Astrocyte of the spinal cord (primary cell): Measurements from ENCODE around the gene HIBCH.
A peak's percentile ranks its signal among the peaks of the same experiment; 100 is the strongest.

Experiments used
- DNase-seq: peaks from one replicate; pipeline ENCODE4 v3.0.0; 2011; ENCODE audit warnings: low read depth, low spot score
- H3K4me3 ChIP-seq: 2 replicates; pipeline ENCODE4 v1.5.1; 2011; ENCODE audit warnings: low read depth, mild to moderate bottlenecking, low read length, moderate library complexity
- in situ Hi-C: cut with HindIII; loops from 2 replicates; pipeline ENCODE4 v1.10.0; 2017; ENCODE audit warnings: low sequenced_read_pairs
- TF ChIP-seq, protein P1 (sequence below): IDR thresholded peaks from 2 replicates; pipeline ENCODE4 v1.5.1; 2012; ENCODE audit warnings: low read depth, mild to moderate bottlenecking, low read length, inconsistent platforms

The HIBCH gene

DNA sequence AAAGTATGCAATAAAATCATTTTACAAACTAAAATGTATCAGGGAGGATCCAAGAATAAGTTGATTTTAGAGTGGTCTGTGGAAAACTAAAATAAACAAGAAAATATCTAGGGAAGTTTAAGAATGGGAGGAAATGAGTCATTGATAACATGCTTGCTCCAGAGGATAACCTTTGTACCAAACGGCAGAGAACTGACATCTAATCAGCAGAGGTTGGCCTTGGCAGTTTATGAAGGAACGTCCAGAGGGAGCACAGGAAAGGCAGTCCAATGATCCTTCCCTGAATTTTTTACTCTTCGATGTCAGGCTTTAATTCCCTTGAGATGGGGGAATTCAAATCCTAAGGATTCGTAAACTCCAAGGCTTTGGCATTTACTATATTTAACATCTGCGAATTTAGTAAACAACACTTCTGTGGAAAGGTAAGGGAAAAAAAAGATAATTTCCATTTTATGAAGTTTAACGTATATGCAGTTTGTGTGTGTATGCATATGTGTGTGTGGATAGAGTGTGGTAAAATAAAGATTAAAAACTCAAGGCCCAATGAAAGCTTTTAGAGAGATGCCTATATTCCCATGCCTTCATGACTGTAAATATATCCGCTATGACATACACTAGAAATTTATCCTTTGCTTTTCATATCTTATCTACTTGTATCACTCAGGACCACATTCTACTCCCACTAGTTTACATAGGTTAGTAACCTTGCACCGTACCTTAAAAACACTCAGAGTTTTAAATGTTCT, 15.0 kb upstream of the HIBCH start:
- no peak for DNase-seq
- TF ChIP-seq, protein P1, sequence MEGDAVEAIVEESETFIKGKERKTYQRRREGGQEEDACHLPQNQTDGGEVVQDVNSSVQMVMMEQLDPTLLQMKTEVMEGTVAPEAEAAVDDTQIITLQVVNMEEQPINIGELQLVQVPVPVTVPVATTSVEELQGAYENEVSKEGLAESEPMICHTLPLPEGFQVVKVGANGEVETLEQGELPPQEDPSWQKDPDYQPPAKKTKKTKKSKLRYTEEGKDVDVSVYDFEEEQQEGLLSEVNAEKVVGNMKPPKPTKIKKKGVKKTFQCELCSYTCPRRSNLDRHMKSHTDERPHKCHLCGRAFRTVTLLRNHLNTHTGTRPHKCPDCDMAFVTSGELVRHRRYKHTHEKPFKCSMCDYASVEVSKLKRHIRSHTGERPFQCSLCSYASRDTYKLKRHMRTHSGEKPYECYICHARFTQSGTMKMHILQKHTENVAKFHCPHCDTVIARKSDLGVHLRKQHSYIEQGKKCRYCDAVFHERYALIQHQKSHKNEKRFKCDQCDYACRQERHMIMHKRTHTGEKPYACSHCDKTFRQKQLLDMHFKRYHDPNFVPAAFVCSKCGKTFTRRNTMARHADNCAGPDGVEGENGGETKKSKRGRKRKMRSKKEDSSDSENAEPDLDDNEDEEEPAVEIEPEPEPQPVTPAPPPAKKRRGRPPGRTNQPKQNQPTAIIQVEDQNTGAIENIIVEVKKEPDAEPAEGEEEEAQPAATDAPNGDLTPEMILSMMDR = no peak
- in situ Hi-C loops = no loop called here
- H3K4me3 ChIP-seq = no peak overlapping the region

DNA sequence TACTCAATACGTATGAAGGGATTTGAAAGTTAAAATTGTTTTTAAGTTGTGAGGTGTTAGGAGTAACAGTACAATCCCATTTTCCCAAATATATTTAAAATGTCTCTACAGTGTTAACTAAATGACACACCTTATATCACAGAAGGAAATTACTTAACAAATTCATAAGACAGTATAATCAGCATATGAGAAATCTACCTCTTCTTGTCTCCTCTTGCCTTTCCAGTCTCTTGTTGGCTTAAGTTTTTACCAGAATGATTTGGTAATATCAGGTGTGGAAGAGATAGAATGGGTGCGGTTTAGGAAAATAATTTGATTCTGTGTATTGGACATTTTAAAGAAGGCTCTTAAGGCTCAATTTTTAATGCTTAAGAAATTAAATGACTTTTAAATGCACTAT, 14.3 kb upstream of the HIBCH start:
- TF ChIP-seq, protein P1 = no peak
- in situ Hi-C loops = no loop called here
- H3K4me3 ChIP-seq = no peak overlapping the region
- no peak for DNase-seq

DNA sequence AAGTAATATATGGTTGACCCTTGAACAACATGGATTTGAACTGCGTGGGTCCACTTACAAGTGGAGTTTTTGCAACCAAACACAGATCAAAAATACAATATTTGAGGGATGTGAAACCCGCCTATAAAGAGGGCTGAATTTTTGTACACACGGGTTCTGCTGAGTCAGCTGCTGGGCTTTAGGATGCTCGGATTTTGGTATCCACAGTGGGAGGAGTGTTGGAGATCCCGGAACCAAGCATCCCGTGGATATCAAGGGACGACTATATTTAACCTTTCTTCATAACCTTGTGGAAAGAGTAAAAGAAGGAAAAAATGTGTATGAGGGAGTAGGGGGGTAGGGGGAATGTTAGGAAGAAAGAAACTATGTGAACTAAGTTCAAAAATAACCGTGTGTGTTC, 13.8 kb upstream of the HIBCH start:
- no peak overlapping the region for H3K4me3 ChIP-seq
- in situ Hi-C loops = no loop called here
- no peak for DNase-seq
- TF ChIP-seq, protein P1 = no peak

DNA sequence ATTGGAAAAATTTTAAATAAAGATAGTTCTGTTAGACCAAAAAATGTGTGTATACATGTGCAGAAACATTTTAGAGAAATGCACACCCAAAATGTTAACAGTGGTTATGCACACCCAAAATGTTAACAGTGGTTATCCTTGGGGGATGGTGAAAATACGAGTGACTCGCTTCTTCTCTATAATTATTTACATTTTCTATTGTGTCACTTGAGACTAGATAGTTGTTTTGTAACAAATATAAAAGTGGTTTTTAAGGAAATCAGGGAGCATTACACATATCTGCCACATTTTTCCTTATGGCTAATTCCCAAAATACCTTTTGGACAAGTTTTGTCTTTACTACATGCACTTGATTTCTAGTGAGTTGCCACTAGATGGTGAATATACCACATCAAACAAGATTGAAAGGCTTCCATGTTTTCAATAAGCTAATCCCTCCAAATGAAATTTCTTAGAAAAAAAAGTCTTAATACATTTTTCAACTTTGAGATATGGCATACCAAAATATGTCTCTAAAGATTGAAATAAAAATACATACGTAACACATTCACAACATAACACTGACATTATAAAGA, 9.0 kb upstream of the HIBCH start:
- no peak overlapping the region for H3K4me3 ChIP-seq
- in situ Hi-C loops = no loop called here
- TF ChIP-seq, protein P1 = peak; percentile 21
- peak; percentile 13 for DNase-seq

DNA sequence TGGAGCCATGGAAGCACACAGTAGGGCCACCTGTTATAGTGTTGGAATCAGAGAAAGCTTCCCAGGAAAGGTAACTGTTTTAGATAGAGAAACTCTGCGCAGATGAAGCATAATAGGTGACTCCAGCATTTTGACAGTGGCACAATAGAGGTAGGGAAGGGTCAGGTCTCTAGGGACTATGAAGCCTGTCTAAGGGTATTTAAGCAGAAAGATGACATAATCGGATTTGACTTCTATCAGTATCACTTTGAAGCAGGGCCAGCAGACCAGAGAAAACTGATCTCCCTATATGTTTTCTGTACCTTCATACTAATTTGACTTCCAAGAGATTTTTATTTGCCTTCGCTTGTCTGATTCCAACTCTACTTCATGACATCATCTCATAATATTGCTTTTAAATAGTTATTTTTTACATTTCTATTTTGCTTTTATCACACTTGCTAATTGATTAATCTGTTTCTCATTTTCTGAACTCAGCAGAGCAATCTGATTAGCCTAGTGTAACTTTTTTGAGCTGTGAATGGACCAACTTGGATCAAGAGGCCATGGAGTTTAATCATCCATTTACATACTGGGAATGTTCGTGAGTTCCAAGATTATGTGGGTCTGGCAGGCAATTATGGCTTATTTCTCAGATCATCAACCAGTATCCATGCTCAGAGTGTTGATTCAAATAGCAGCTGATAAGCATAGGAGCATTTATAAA, 8.4 kb upstream of the HIBCH start:
- no peak for DNase-seq
- TF ChIP-seq, protein P1 = no peak
- in situ Hi-C loops = no loop called here
- H3K4me3 ChIP-seq = no peak overlapping the region

DNA sequence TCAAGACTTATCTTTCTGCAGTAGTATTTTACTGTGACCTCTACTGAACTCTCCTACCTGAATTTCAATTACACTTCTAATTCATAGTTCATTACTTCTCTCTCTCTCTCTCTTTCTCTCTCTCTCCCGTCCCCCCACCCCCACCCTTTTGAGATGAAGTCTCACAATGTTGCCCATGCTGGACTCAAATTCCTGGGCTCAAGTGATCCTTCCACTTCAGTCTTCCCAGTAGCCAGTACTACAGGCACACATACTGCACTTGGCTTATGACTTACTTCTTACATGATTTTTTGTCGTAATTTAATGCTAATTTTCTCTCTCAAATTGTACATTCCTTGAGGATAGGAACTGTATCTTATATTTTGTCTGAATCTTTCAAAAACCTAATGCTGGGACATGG, 6.0 kb upstream of the HIBCH start:
- H3K4me3 ChIP-seq = no peak overlapping the region
- in situ Hi-C loops = no loop called here
- TF ChIP-seq, protein P1 = no peak
- no peak for DNase-seq
